DMS79 (cell line): ENCODE measurements around the gene ATP10A.
"Not testable (repeated sequence)": the region's sequence is repeated elsewhere in the genome, so short reads cannot be mapped to it uniquely, and the experiment has no call there.

Experiments
- DNase-seq: peaks from one replicate; lab custom pipeline; 2025; lab: John Stamatoyannopoulos, UW

The ATP10A gene

GRCh38 chr15:25641762-25642161 is 221.4 kb downstream of the ATP10A start:
- DNase-seq, result no peak

GRCh38 chr15:25641361-25641760 is 221.8 kb downstream of the ATP10A start:
- no peak for DNase-seq

GRCh38 chr15:25640959-25641358 is 222.2 kb downstream of the ATP10A start:
- not testable (repeated sequence) for DNase-seq

GRCh38 chr15:25640381-25640780 is 222.7 kb downstream of the ATP10A start:
- DNase-seq, result no peak

GRCh38 chr15:25636486-25636885 is 226.6 kb downstream of the ATP10A start:
- DNase-seq, result not testable (repeated sequence)

GRCh38 chr15:25635191-25635590 is 227.9 kb downstream of the ATP10A start:
- no peak for DNase-seq

GRCh38 chr15:25633862-25634261 is 229.3 kb downstream of the ATP10A start:
- DNase-seq, result no peak

- DNase-seq, result no peak
Measured at GRCh38 chr15:25631971-25632370, 231.2 kb downstream of the ATP10A start.
